H1 (cell line): ENCODE data around the gene DIP2C. TPM values are rescaled to one million over a fixed set of nuclear protein-coding genes. Genes with fewer than 3 reads are reported as not detected.

ENCODE experiments used
- CTBP2 ChIP-seq: IDR thresholded peaks from 2 replicates; pipeline ENCODE4 v1.7.0; 2011; ENCODE audit warnings: borderline replicate concordance, mild to moderate bottlenecking, moderate library complexity, mixed read lengths, low read length; ENCODE audit not compliant: insufficient read depth, insufficient read length
- RFX5 ChIP-seq: IDR thresholded peaks from 2 replicates; pipeline ENCODE4 v1.6.1; 2011; ENCODE audit warnings: low read depth, low read length, improper control_type of control experiment, borderline replicate concordance
- polyA plus RNA-seq, 7 experiments: library from polyadenylated mRNA; depleted of rRNA in 3 of 7; stranded (reverse) in 5 of 7; unstranded in 2 of 7; fragments of >200 nt in 5 of 7; fragments of 200-250 nt in 2 of 7; gene quantifications; 1 replicate in 5 of 7; 2 replicates in 1 of 7; 4 replicates in 1 of 7; pipeline versions ENCODE4 v1.2.1 to v1.2.3, GENCODE V29; 2011 to 2013; ENCODE audit warnings: missing spikeins in 2 of 7, mixed read lengths in 2 of 7
- total RNA-seq: library from RNA; stranded (reverse); fragmentation: NEBNext Ultra II Directional; extraction: Animal tissue kit (Norgen Biotek cat#: 25700); gene quantifications from 2 replicates; pipeline ENCODE4 v1.2.1, GENCODE V29; 2021

Gene DIP2C
- total and polyA plus RNA-seq, 2 of the 8 experiments (the other 6 are each of a cell fraction or from before 2014, with no cell fraction given): 3.8 to 9.3 TPM

GRCh38 chr10:598415-599170 lies 90.9 kb downstream of the DIP2C start (continued):
- TF ChIP-seq RFX5 (no peak), CTBP2 (no peak)
